ENCODE measurements around the gene RNASE4.
A peak's percentile ranks its signal among the peaks of the same experiment; 100 is the strongest.

Gene RNASE4

DNA sequence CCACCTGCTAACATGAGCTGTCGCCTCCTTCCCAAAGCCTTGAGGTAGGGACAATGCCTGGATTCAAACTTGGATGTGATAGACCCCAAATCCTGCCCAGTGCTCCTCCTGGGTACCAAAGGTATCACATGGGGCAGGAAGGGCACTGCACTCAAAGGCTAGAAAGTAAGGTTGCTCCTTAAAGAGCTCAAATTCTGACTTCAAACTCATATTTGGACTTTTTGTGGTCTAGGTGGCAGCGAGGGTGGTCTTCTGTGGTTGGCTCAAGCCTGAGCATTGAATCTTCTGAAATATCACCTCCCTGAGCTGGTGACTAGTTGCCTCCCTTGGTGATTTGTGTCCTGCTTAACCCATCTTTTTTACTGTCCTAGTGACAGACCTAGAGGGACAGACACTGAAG, 8.3 kb upstream of the RNASE4 start:
- no peak for DNase-seq

DNA sequence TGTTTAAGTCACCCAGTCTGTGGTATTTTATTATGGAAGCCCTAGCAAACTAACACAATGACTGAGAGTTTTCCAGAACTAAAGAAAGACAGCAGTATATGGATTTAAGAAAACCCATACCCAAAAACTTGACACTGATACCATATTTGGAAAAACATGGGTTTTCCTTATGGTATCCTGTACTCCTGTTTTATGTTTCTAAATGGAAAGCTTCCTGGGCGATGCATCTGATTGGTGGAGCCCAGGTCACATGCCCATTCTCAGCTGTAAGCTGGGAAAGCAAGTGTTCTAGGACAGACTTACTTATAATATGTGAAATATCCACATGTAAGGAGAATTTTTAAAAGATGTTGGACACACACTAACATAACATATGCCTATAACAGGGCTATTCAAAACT, 4.5 kb upstream of the RNASE4 start:
- no peak for DNase-seq

DNA sequence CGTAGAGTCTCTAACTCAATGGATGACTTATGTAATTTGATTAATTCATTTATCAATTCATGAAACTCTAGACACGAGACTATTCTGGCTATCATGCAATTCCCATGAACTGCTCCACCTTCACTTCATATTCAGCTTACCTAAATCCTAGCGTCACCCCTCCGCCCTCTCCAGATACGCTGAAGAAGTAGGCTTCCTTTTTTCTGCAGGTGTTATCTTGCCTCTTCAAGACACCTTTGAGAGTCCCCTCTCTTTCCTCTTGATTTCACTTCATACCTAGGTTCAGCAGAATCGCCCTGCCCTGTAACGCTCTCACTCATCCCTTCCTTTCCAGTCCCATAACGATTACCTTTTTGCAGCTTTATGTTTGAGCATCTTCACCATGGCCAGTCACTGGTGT, 4.0 kb upstream of the RNASE4 start:
- DNase-seq = no peak

DNA sequence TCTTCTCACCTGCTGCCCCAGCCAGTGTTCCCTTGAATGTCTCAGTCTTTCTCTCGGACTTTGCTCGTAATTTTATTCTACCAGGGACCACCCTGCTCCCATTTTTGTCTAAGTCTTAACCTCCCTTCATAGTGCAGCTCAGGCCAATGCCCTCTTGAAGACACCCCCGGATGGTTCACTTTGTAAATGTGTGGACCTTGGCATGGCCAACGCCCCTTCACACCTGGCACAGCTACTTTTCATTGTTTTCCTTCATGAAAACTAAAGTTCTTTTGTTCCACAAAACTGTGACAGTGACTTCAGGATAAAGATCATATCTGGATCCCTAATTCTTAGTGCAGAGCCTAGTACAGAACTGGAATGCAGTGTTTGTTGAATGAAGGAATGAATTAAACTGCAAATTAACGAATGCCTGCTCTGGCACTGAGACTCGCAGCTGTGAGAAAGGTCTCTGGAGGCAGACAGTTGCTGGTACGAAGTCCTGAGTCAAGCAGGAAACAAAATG, 3.5 kb upstream of the RNASE4 start:
- DNase-seq = no peak

DNA sequence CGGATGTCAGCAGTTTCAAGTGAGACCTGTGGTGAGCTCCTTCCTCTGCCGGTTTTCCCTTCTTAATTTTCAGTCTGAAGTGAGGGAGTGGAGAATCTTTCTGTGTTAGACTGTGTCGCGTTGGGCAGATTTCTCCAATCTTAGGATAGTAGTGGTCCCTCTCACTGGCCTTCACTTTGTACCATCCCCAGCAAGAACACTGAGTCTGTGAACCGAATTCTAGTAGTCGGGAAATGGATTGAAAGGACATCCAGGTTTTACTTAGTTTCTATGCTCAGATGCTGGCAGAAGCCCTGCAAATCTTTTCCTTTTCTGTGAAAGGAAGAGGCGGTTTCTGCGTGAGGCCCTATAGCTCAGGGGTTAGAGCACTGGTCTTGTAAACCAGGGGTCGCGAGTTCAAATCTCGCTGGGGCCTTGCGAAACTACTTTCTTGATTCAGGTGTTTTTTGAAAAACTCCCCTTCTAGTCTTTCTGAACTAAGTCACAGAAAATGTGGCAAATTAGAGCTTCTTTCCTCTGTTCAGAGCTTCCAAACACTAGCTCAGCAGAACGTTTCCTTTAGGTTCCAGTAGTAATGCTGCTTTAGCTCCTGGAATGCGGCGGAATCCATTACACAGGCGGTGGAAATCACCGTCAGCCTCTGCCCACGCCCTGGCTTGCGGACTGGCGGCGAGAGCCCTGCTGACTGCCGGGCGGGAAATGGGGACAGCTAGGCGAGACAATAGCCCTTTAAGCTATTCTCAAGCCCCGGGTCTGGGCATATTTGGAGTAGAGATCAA, 2.8 kb upstream of the RNASE4 start:
- peak; percentile 90 for DNase-seq

DNA sequence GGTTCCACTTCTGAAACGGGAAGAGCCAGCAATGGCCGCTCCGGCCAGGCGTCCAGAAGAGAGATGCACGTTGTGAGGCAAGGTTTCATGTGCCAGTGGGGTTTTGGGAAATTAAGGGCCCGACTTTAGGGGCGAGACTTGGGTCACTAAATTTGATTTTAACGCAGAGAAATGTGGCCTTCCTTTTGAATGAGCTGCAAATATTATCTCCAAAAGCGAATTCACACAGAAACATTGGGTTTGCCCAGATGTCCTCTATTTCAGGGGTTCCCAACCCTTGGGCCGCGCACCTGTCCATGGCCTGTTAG, 2.3 kb upstream of the RNASE4 start:
- no peak for DNase-seq

DNA sequence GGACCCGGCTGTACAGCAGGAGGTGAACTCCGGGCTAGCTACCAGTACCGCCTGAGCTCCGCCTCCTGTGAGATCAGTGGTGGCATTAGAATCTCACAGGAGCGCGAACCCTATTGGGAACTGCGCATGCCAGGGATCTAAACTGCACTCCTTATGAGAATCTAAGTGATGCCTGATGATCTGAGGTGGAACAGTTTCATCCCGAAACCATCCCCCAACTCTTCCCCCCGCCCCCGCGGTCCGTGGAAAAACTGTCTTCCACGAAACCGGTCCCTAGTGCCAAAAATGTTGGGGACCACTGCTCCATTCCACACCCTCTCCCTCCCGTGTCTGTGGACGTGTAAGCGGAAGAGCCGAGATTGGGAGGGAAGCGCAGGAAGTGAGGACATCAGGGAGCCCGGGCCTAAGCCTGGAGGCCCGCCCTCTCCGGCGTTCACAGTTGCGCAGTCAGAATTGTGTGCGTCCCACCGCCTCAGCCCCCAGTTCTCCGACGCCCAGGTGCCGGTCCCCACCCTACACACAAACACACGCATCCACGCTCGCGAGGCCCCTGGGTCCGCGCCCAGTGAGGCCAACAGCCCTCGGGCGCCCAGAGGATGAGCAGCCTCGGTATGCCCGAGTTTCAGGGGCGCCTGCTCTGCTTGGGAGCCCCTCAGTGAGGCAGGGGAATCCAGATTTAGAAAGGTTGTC, 1.8 kb upstream of the RNASE4 start:
- peak; percentile 99 for DNase-seq

DNA sequence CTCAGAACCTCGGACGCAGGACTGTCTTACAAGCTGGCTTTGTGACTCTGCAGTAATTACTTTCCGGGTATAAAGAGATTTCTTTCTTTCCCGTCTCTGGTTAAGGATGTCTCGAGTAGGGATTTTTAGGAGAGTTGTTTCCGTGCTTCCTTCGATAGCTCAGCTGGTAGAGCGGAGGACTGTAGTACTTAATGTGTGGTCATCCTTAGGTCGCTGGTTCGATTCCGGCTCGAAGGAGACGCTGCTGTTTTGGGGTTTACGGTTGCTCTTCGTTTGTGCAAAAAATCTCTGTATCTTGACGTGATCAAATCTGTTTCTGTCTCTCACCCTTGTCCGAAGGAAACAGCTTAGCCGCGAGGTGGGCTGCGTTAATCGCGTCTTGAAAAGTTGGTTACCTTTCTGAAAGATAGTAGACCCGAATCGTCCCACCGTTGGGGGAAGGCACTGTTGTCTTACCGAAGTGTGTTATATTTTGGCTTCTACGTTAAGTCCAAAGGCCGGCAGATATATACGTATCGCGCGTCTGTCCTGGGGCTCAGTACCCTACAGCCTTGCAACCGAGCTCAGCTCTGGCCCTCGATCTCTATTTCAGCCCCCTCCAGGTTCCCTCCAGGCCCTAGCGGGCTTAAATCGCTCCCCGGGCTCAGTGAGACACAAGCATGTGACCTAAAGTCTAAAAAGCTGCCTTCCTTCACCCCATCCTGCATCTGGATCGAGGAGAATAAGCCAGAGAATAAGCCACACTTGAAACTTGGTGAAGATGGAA, 1.1 kb upstream of the RNASE4 start:
- DNase-seq = peak; percentile 97

DNA sequence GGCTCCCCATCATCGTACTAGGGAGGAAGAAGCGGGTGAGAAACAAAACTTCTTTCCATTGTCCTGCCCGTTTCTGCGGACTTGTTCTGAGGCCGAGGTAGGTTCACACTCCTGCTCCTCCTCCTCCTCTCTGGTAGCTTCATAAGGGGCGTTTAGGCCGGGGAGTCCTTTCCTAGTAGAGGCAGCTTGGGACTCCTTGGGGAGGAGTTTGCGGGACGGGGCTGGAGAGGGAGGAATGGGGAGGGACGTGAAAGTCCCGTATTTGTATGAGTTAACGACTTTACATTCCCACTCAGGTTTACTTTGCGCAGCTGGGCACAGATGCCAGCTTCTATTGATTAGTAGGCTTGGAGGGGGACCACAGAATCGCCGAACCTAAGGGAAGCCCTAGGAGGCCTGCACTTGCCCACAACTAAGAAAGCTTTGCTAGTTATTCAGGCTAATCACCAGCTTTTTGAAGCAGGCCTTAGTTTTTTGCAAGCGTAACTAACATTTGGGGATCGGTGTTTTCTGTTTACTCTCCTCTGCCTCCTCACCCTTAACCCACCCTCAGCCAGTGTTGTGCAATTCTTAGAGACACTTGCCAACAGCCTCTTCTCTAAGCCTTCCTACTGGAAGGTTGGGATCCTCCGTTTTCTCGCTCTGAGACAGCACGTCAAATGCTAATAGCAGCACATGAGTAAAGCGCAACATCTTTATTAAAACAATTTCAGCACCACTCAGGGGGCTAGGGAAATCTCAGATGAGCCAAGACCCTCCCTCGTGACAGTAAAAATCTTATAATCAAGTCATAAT, 499 bp downstream of the RNASE4 start:
- DNase-seq = no peak

DNA sequence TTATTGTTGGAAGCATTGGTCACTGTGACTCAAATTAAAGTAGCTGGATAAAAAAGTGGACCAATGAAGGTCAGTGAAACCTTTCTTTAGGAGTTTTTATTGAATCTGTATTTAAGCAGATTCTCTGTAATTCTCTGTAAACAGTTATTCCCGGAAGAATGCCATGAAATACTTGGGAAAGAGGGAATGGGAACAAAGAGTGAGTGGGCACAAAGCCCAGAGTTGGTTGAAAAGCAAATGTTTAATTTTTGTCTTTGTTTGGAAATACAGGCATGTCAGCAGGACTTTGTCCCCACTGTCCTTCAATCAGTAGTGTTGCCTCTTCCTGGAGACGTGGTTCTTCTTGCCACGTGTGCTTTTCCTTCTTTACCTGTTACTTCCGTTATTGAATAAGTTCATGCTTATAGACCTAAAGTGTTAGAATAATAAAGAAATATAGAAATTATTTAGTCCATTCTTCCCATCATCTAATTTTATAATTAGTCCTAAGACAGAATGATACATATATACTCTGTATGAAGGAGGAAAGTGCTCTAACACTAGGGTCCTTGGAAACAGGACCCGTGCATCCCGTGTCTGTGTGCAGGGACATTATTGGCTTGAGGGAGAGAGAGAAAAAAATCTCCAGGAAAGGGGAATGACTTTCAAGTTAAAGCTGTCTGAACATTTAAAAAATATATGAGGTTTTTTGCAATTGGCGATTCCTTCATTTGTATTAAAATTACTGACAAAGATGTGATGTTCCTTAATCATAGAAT, 2.2 kb downstream of the RNASE4 start:
- DNase-seq = no peak

DNA sequence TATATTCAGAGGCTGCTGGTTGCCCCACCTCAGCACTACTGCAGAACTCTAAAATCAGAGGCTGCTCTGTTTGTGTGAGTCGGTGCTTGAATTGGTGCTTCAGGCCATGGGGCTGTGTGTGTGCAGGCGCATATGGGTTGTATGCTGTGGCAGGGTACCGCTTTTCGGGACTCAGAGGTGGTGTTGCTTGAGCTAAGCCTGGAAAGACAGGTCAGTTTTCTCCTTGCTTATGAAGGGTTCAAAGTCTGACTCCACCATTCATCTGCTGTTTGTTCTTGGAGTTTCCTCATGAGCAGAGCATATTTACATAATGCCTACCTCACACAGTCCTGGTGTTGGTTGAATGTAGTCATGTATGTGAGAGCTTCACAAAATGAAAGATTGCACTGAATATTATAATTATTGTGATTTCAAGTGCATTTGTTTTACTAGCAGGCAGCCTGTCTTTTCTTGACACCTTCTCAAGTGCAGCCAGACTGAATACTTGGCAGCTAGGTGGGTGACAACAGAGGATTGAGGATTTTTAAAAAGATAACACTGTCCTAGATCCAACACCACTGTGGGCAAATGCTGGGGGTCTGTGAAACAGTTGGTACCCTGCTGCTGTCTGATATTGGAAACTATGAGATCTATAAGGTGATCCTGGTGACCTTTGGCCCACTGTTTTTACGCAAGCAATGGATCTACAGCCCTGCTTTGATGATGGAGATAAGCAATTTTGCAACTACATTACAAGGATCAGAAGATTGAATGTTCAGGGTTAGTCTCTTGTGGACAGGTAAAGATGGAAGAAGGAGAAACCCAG, 3.2 kb downstream of the RNASE4 start:
- DNase-seq = no peak

DNA sequence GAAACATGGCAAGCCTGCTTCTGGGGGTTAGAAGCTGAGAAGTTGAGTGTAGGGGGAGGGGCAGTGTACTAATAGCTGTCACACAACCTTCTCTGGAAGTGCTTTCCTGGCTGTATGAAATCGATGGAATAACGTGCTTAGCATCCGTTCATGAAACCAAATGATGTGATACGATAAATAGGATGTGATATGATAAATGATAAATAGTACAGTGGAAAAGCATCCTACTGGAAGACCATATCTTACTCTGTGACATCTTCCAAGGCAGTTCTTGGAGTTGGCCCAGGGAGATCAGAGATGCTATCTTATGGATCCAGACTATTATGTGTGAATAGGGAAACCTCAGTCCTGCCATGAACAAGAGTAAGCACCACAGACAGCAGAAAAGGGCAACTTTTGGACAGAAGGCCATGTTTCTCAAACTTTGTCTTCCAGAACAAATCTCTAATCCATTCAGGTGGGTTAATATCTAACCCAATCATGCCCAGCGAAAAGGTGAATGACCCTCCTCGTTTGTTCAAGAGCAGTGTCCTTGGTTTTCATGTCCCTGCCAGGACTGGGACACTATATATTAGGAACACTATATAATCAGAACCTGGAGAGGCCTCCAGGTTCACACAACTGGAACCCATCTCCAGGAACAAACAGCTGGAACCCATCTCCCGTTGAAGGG, 3.9 kb downstream of the RNASE4 start, which contains the start of gene ANG:
ANG (plus strand) TSS at position 598 of the 673 bp plus-strand sequence. CDS start 4,801 bp downstream, outside the sequence.
- DNase-seq = no peak

DNA sequence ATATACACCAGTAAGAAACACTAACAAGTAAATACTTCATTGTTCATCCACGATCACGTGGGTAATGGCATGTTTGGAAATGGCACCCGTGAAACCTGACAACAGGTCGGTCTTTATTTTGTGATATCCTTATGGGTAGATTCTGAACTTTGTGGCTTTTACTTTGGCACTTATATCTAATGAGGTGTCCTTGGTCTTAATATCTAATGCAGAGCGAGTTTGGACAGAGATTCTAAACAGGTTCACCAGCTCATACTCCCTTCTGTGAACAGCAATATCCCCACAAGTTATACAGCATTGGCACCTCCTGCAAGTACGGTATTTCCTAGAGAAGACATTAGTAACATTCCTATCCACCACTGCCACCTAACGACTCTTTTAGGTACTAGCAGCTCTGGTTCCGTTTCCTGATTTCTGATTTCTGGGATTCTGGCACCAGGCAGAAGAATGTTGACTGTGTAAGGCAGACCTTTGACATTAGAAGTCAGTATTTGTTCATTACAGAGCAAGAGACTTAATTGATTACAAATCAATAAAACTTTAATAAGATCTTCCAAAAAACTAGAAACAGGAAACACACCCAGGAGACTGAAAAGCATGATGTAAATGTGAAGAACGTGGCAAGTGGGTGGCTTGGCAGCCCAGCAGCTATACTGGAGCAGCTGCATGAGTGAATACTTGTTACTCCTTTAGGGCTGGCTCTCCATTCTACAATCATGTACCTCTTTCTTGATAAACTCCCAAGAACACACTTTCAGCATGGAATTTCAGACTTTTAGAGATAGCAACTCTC, 6.7 kb downstream of the RNASE4 start:
- peak; percentile 92 for DNase-seq

DNA sequence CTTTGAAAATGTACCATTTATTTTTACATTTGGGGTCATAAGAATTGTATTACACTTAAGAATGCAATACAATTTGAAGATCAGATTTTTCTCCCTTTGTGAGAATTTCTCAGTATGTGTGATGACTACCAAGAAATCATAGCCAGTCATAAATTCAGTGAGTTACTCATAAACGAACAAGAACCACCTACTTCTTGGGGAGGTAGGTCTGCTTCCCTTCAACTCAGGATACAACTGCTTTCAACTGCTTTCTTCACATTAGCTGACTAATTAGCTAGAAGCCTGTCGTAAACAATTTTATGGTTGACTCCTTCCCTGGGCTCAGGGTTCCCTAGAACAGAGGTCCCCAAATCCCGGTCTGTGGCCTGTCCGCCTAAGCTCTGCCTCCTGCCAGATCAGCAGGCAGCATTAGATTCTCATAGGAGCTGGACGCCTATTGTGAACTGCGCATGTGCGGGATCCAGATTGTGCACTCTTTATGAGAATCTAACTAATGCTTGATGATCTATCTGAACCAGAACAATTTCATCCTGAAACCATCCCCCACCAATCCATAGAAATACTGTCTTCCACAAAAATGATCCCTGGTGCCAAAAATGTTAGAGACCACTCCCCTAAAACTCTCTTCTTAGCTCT, 7.9 kb downstream of the RNASE4 start:
- DNase-seq = no peak

DNA sequence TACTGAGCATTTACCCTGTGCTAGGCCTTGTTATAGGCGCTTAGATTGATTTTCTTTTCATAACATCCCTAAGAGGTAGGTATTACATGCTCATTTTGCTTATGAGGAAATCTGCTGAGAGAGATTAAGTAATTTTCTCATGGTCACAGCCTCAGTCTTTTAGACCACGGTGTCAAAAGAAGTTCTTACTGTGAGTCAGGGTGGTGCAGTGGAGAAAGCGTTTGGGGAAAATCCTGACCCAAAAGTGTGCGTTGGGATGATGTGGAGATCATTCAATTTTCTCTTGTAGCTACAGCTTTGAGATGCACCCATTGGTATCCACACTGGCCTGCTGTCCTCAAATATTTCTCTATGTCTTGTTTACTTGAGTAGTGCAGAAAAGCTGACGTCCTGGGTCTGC, 12.4 kb downstream of the RNASE4 start:
- no peak for DNase-seq

DNA sequence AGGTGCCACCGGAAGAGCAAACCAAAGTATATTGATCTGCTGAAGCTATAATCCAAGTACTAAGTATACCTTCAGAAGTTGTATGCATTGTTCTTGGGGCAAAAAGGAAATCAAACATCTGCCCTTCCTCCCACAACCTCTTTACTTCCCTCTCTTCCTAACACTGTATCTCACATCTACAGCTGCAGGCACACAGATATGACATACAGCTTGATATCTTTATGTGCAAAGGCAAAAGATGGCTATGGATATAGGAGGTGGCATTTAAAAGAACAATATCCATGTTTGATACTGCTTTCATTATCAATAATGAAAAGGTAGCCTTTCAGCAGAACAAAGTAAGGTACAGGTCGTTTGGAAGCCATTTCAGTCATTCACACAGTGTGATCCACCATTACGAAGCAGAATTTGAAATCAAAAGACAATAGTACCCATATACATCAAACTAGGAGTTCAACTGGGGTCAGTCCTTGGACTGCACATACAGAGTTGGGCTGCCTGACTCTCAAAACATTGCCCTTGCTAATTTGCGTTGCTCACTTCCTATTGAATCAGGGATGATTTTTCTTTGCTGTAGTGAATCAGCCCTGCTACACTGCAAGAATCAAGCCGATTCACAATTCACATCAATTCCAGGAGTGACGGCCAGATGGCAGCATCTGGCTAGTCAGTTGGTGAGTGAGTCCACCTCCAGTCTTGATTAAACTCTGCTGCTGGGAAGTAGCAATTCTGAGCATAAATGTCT, 13.1 kb downstream of the RNASE4 start:
- peak; percentile 64 for DNase-seq

DNA sequence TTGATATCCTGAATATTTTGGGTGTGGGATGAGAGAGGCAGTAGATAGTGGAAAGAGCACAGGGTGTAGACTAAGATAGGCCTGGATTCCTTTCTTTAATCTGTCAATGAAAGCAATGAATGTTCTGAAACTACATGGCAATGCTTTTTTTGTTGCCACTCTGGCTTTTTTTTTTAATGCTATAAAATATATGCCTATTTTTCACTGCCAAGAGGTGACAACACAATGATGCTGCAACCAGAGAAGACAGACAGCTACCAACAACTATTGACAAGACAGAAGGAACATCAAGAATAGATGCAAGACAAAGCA, 13.6 kb downstream of the RNASE4 start:
- no peak for DNase-seq

DNA sequence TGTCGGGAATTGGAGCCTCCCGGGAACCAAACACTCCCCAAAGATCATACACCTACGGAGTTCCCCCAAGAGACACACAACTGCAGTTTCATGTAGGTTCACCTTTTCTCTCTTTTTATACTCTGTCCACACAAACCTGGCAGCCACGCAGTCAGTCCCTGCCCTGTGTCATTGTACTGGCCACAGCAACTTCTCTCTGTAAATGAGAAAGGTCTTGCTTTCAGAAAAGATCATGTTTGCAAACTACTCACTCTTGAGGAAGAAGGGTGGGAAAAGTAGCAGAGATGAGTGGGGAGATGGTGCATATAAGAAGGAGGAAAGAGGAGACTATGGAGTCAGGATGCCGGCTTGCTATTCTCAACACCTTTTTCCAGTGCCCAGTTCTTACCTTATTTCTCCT, 14.6 kb downstream of the RNASE4 start:
- DNase-seq = no peak

DNA sequence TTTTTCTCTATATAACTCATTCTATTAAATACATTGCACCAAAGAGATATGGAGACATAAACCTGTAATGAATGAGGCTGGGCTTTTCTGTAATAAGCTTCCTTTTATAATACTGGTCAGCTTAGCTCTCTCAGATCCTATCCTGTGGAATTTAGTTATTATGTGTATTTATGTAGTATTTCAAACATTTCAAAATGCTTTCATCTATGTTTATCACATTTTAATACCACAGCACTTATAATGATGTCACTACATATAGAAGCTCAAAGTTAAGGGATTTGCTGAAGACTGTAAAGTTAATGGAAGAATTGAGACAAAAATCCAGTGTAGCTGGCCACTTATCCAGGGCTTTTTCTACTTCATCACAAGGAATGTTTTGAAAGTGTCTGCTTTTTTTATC, 15.6 kb downstream of the RNASE4 start:
- no peak for DNase-seq
